Right lobe of liver (tissue), 6 donors: ENCODE measurements around the gene PYGL. TPM values are rescaled to one million over a fixed set of nuclear protein-coding genes. Genes with fewer than 3 reads are reported as not detected.
"Not testable (repeated sequence)": the region's sequence is repeated elsewhere in the genome, so short reads cannot be mapped to it uniquely, and the experiment has no call there.

ENCODE experiments used
- ATAC-seq, 4 donors: fragments of 200-7000 bp; cut with Tn5 transposase; one replicate each; pipeline ENCODE4 v1.9.1; 2020; ENCODE audit warnings: mild to moderate bottlenecking in 4 of 4, moderate library complexity in 4 of 4
- DNase-seq, 3 donors: peaks; one replicate each; pipeline ENCODE4 v3.0.0-alpha.2; 2020
- H3K27ac ChIP-seq, 3 donors: fragments of 200-600 bp; one replicate each; pipeline ENCODE4 v1.8.0; 2022
- H3K27me3 ChIP-seq, 2 donors: fragments of 200-600 bp; one replicate each; pipeline ENCODE4 v1.8.0; 2022
- H3K36me3 ChIP-seq, 4 donors: fragments of 200-600 bp; sonication (generic) in 1 of 4; one replicate each; pipeline versions ENCODE4 v1.5.1 to v1.8.0; 2017 to 2022; ENCODE audit warnings: control low read depth in 1 of 4
- H3K4me1 ChIP-seq, 4 donors: fragments of 200-600 bp; sonication (generic) in 1 of 4; one replicate each; pipeline versions ENCODE4 v1.5.1 to v1.8.0; 2017 to 2022; ENCODE audit warnings: control low read depth in 1 of 4
- H3K4me3 ChIP-seq, 3 donors: fragments of 200-600 bp; one replicate each; pipeline ENCODE4 v1.8.0; 2022
- H3K9me3 ChIP-seq, 4 donors: fragments of 200-600 bp; sonication (generic) in 1 of 4; one replicate each; pipeline versions ENCODE4 v1.5.1 to v1.8.0; 2017 to 2022; ENCODE audit warnings: control low read depth in 1 of 4
- POLR2A ChIP-seq: fragments of 450-650 bp; IDR thresholded peaks from one replicate; pipeline ENCODE4 v1.6.1; 2017; ENCODE audit warnings: antibody characterized with exemption, mild to moderate bottlenecking
- WGBS: methylation state at CpG from one replicate; pipeline ENCODE4 v1.1.6; 2018; ENCODE audit warnings: low coverage, low lambda C conversion rate; ENCODE audit not compliant: insufficient coverage; ENCODE audit errors: missing lambda C conversion rate; 5-methylcytosine and 5-hydroxymethylcytosine counted together
- intact Hi-C, 2 donors: fragments of 100-400 bp; cut with DNase I; formaldehyde crosslinking; loops; one replicate each; pipeline versions ENCODE4 v1.11.2 to v1.14.1; 2022
- total RNA-seq, 6 experiments: library from RNA; depleted of rRNA in 2 of 6; stranded (reverse); fragments of >200 nt in 2 of 6; fragmentation: NEBNext Ultra II Directional in 3 of 6; extraction: Animal tissue kit (Norgen Biotek cat#: 25700) in 3 of 6; gene quantifications; one replicate each; pipeline versions ENCODE4 v1.1.0 to v1.2.4, GENCODE V29; 2016 to 2023
- TF ChIP-seq, protein P1 (sequence below), 4 donors: fragments of 200-600 bp in 3 of 4; fragments of 450-650 bp in 1 of 4; IDR thresholded peaks; one replicate each; pipeline versions ENCODE4 v1.5.1 to v1.8.0; 2016 to 2022; ENCODE audit warnings: antibody characterized with exemption in 4 of 4, mild to moderate bottlenecking in 2 of 4
- donor health status: DM: no; HTN: yes; CAD: no.
- donor health status: DM: no; HTN: no; CAD: no.
- donor health status: DM: no; HTN: no; CAD: no.
- donor health status: DM: no; HTN: yes; CAD: no.
- donor health status: DM: no; HTN: yes; CAD: no.

Gene PYGL
- total RNA-seq, 6 experiments from 2014 or later: 80.1 to 130 (median 107) TPM

DNA sequence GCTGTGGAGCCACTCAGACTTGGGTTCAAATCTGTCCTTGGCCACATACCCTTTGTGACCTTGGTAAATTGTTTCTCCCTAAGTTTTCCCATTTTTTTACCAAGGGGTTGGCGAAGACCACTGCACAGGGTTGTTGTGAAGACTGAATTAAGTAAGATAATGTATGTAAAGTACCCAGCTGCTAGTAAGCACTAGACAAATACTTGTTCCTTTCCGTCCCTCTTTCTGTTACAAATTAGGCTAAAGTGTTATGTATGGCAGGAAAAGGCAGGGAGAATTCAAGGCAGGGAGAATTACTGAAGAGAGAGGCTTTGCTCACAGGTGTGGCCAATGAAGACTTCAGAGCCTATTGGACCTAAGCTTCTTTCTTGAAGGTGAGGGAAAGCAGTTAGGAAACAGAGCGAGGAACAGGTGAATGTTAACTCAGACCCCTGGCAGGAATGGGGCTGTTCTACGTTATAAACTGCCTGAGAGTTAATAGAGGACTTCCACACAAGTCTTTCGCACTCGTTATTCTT is 46.6 kb downstream of the PYGL start:
- intact Hi-C loops: no loop called here
- no peak for ATAC-seq
- Histone ChIP-seq H3K4me3 (no peak overlapping the region), H3K27me3 (no peaks in the 10 kb centered on the region), H3K9me3 (no peaks in the 10 kb centered on the region), H3K36me3 (peaks cover 0 to 4% (median 0%) of the 10 kb centered on the region in 4 donors), H3K4me1 (no peaks in the 10 kb centered on the region), H3K27ac (no peak overlapping the region)
- DNase-seq: no peak
- 93% methylated on average over 6 of the region's 6 CpGs for WGBS
- TF ChIP-seq POLR2A: no peak
- TF ChIP-seq, protein P1, sequence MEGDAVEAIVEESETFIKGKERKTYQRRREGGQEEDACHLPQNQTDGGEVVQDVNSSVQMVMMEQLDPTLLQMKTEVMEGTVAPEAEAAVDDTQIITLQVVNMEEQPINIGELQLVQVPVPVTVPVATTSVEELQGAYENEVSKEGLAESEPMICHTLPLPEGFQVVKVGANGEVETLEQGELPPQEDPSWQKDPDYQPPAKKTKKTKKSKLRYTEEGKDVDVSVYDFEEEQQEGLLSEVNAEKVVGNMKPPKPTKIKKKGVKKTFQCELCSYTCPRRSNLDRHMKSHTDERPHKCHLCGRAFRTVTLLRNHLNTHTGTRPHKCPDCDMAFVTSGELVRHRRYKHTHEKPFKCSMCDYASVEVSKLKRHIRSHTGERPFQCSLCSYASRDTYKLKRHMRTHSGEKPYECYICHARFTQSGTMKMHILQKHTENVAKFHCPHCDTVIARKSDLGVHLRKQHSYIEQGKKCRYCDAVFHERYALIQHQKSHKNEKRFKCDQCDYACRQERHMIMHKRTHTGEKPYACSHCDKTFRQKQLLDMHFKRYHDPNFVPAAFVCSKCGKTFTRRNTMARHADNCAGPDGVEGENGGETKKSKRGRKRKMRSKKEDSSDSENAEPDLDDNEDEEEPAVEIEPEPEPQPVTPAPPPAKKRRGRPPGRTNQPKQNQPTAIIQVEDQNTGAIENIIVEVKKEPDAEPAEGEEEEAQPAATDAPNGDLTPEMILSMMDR (IDR thresholded peaks at IDR 0.05): no peak

DNA sequence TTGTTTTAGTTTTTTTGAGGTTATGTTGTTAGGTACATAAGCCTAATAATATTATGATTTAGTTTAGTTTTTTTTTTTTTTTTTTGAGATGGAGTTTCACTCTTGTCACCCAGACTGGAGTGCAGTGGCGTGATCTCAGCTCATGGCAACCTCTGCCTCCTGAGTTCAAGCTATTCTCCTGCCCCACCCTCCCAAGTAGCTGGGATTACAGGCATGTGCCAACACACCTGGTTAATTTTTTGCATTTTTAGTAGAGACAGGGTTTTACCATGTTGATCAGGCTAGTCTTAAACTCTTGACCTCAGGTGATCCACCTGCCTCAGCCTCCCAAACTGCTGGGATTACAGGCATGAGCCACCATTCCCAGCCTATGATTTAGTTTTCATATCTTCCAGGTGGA is 47.3 kb downstream of the PYGL start:
- DNase-seq, H3K27ac ChIP-seq, ATAC-seq, H3K9me3 ChIP-seq, H3K27me3 ChIP-seq, H3K36me3 ChIP-seq, H3K4me3 ChIP-seq, intact Hi-C loops, H3K4me1 ChIP-seq: not testable (repeated sequence)
- WGBS: 100% methylated on average over 1 of the region's 1 CpG

DNA sequence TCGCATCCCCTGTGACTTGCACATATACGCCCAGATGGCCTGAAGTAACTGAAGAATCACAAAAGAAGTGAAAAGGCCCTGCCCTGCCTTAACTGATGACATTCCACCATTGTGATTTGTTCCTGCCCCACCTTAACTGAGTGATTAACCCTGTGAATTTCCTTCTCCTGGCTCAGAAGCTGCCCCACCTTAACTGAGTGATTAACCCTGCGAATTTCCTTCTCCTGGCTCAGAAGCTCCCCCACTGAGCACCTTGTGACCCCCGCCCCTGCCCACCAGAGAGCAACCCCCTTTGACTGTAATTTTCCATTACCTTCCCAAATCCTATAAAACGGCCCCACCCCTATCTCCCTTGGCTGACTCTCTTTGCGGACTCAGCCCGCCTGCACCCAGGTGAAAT is 47.9 kb downstream of the PYGL start:
- H3K27ac ChIP-seq, H3K4me1 ChIP-seq, DNase-seq, H3K4me3 ChIP-seq, H3K9me3 ChIP-seq, H3K27me3 ChIP-seq, ATAC-seq, H3K36me3 ChIP-seq, intact Hi-C loops: not testable (repeated sequence)
- WGBS: 80% methylated on average over 3 of the region's 7 CpGs

- intact Hi-C loops: no loop called here
Measured at GRCh38 chr14:50892255-50892654, 52.0 kb downstream of the PYGL start.

DNA sequence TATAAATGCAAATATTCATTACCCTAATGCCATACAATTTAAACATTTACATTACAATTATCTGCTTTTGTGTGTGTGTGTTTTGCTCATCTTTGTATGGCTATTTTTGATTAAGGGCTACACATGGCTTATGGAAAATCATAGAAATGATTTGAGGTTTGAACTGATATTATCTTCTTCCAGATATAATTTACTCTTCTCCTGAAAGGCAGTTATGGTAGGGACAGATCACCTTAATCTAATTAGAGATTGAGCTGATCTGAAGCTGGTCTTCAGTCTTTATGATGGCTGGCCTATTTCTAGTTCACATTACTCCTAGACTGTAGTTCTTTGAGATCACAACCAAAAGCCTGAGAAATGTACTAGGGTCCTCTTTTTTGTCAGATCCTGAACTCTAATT is 56.8 kb downstream of the PYGL start:
- Histone ChIP-seq H3K4me1 (no peaks in the 10 kb centered on the region), H3K27ac (no peak overlapping the region), H3K9me3 (no peaks in the 10 kb centered on the region), H3K36me3 (no peaks in the 10 kb centered on the region), H3K4me3 (no peak overlapping the region), H3K27me3 (no peaks in the 10 kb centered on the region)
- intact Hi-C loops: no loop called here
- DNase-seq (no peak), ATAC-seq (no peak)
- TF ChIP-seq, protein P1 (IDR thresholded peaks at IDR 0.05): no peak
- TF ChIP-seq POLR2A: no peak

More at GRCh38 chr14:50892255-50892654, 52.0 kb downstream of the PYGL start:
- Histone ChIP-seq H3K36me3 (no peaks in the 10 kb centered on the region), H3K9me3 (no peaks in the 10 kb centered on the region), H3K27me3 (no peaks in the 10 kb centered on the region), H3K27ac (no peak overlapping the region), H3K4me3 (no peak overlapping the region), H3K4me1 (no peaks in the 10 kb centered on the region)
- no peak for ATAC-seq
- DNase-seq: no peak
- WGBS: 54% methylated on average over 5 of the region's 5 CpGs
- TF ChIP-seq POLR2A: no peak
- TF ChIP-seq, protein P1 (IDR thresholded peaks at IDR 0.05): no peak

DNA sequence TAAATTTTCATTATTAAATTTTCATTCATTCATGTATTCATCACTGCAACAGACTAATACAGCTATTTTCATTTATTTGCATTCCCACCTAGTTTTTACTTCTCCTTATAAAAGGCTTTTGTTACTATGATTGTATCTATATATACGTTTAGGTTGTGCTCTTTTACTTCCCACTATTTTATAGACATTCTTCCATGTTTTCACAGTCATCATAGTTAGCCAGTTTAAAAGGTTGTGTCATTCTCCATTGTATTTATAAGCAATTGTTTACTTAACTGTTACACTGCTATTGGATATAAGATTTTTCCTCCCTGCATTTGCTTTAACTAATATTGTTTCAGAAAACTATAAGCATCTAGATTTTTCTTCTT is 60.5 kb downstream of the PYGL start:
- TF ChIP-seq, protein P1 (IDR thresholded peaks at IDR 0.05): no peak
- TF ChIP-seq POLR2A: no peak
- ATAC-seq: no peak
- WGBS: 63% methylated on average over 1 of the region's 1 CpG

More for the DNA sequence above, 60.5 kb downstream of the PYGL start:
- no peak overlapping the region for H3K27ac ChIP-seq
- H3K4me1 ChIP-seq: no peaks in the 10 kb centered on the region
- DNase-seq: no peak
- intact Hi-C loops: no loop called here
- no peaks in the 10 kb centered on the region for H3K27me3 ChIP-seq
- no peaks in the 10 kb centered on the region for H3K36me3 ChIP-seq
- H3K4me3 ChIP-seq: no peak overlapping the region
- no peaks in the 10 kb centered on the region for H3K9me3 ChIP-seq
